ENCODE results near the gene PERCC1.
"Not testable (repeated sequence)": the region's sequence is repeated elsewhere in the genome, so short reads cannot be mapped to it uniquely, and the experiment has no call there.

The PERCC1 gene

GRCh38 chr16:1464196-1464893, 33.5 kb downstream of the PERCC1 start:
- FAIRE-seq = no peak
- DNase-seq (ENCODE audit: insufficient read length, low spot score) = no peak
- TF ChIP-seq, protein P1, sequence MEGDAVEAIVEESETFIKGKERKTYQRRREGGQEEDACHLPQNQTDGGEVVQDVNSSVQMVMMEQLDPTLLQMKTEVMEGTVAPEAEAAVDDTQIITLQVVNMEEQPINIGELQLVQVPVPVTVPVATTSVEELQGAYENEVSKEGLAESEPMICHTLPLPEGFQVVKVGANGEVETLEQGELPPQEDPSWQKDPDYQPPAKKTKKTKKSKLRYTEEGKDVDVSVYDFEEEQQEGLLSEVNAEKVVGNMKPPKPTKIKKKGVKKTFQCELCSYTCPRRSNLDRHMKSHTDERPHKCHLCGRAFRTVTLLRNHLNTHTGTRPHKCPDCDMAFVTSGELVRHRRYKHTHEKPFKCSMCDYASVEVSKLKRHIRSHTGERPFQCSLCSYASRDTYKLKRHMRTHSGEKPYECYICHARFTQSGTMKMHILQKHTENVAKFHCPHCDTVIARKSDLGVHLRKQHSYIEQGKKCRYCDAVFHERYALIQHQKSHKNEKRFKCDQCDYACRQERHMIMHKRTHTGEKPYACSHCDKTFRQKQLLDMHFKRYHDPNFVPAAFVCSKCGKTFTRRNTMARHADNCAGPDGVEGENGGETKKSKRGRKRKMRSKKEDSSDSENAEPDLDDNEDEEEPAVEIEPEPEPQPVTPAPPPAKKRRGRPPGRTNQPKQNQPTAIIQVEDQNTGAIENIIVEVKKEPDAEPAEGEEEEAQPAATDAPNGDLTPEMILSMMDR (IDR thresholded peaks at IDR 0.05; ENCODE audit: insufficient read depth, missing control alignments) = no peak

GRCh38 chr16:1464894-1465566, 34.2 kb downstream of the PERCC1 start:
- TF ChIP-seq, protein P1 (IDR thresholded peaks at IDR 0.05; ENCODE audit: insufficient read depth, missing control alignments) = no peak
- DNase-seq (ENCODE audit: insufficient read length, low spot score) = no peak
- FAIRE-seq = no peak

GRCh38 chr16:1465567-1465915, 34.7 kb downstream of the PERCC1 start:
- no peak for DNase-seq (ENCODE audit: insufficient read length, low spot score)

GRCh38 chr16:1466054-1466453, 35.2 kb downstream of the PERCC1 start:
- FAIRE-seq (no peak), DNase-seq (ENCODE audit: insufficient read length, low spot score) (no peak)
- TF ChIP-seq, protein P1 (IDR thresholded peaks at IDR 0.05; ENCODE audit: insufficient read depth, missing control alignments) = no peak

More at GRCh38 chr16:1465567-1465915, 34.7 kb downstream of the PERCC1 start:
- FAIRE-seq = no peak
- TF ChIP-seq, protein P1 (IDR thresholded peaks at IDR 0.05; ENCODE audit: insufficient read depth, missing control alignments) = no peak

DNA sequence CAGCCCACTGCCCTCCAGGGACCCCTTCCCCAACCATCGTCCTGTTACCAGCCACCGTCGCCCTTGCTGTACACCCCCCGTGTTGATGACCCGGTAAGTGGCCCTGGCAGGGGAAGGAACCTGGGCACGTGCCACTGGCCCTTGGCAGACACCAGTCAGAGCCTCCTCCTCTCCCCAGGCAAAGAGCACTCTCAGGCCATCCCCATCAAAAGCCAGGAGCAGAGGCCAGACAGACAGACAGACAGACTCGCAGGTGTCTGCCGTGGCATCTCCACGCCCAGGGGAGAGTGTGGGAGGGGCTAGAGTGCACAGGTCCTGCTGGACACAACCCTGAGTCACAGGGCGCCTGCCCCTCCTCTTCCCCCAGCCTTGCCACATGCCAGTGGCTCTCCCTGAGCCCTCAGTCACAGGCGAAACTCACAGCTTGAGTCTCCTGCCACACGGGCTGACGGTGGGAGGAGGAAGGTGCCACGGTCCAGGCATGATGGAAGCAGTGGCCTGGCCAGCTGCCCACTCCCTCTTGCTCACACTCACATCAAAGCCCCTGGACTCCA, 36.2 kb downstream of the PERCC1 start:
- FAIRE-seq = no peak
- DNase-seq (ENCODE audit: insufficient read length, low spot score) = no peak
- TF ChIP-seq, protein P1 (IDR thresholded peaks at IDR 0.05; ENCODE audit: insufficient read depth, missing control alignments) = no peak

DNA sequence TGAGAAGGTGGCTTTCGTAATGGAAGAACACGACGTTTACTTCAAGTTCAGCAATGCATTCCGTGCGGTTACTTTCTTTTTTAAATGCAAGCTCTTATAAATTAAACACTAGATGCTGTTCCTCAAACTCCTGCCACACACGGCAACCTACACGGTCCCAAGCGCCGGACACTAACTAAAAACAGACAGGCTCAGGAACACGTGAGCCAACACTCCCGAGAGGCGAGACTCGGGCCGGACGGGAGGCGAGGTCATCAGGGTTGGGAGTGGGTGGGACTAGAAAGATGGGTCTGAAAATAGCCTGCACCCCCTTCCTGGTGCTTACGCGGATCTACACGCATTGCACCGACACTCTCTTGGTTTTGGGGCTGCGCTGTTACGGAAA, 37.5 kb downstream of the PERCC1 start:
- FAIRE-seq (no peak), DNase-seq (ENCODE audit: insufficient read length, low spot score) (no peak)
- TF ChIP-seq, protein P1 (IDR thresholded peaks at IDR 0.05; ENCODE audit: insufficient read depth, missing control alignments) = no peak

GRCh38 chr16:1469141-1469540, 38.3 kb downstream of the PERCC1 start:
- DNase-seq (ENCODE audit: insufficient read length, low spot score); FAIRE-seq: not testable (repeated sequence)
